Gastrocnemius medialis (tissue), 4 donors: ENCODE measurements around the gene KLHL29. TPM values are rescaled to one million over a fixed set of nuclear protein-coding genes. Genes with fewer than 3 reads are reported as not detected.

Source experiments
- ATAC-seq, 2 donors: fragments of 150-250 bp; one replicate each; pipeline ENCODE4 v1.9.1; 2016
- DNase-seq, 2 donors: peaks; one replicate each; pipeline ENCODE4 v3.0.0-alpha.2; 2019
- H3K27ac ChIP-seq, 4 donors: fragments of 200-600 bp; sonication (generic); 1 replicate in 1 of 4; 2 replicates in 3 of 4; pipeline ENCODE4 v1.5.1; 2016 to 2018; ENCODE audit warnings: mild to moderate bottlenecking in 2 of 4, moderate library complexity in 1 of 4
- H3K27me3 ChIP-seq, 3 donors: fragments of 200-600 bp; sonication (generic) in 2 of 3; 1 replicate in 1 of 3; 2 replicates in 2 of 3; pipeline versions ENCODE4 v1.5.1 to v1.6.0; 2016 to 2019; ENCODE audit warnings: mild to moderate bottlenecking in 1 of 3, moderate library complexity in 1 of 3
- H3K36me3 ChIP-seq, 2 donors: fragments of 200-600 bp; sonication (generic) in 1 of 2; one replicate each; pipeline ENCODE4 v1.5.1; 2017 to 2018
- H3K4me1 ChIP-seq, 2 donors: fragments of 200-600 bp; sonication (generic) in 1 of 2; one replicate each; pipeline ENCODE4 v1.5.1; 2016 to 2017; ENCODE audit warnings: mild to moderate bottlenecking in 2 of 2
- H3K4me3 ChIP-seq, 4 donors: fragments of 200-600 bp; sonication (generic) in 3 of 4; 1 replicate in 1 of 4; 2 replicates in 3 of 4; pipeline ENCODE4 v1.5.1; 2016 to 2019; ENCODE audit warnings: mild to moderate bottlenecking in 2 of 4
- H3K9me3 ChIP-seq, 3 donors: fragments of 200-600 bp; sonication (generic) in 2 of 3; 1 replicate in 1 of 3; 2 replicates in 2 of 3; pipeline ENCODE4 v1.5.1; 2016 to 2019
- POLR2A ChIP-seq, 2 donors: fragments of 450-650 bp; IDR thresholded peaks; one replicate each; pipeline ENCODE4 v1.6.1; 2017; ENCODE audit warnings: antibody characterized with exemption in 2 of 2, mild to moderate bottlenecking in 2 of 2, moderate library complexity in 2 of 2
- in situ Hi-C, 4 donors: fragments of 200-750 bp; cut with MboI; loops; one replicate each; pipeline versions ENCODE4 v1.15.0 to v1.8.0; 2017; ENCODE audit warnings: low sequenced_read_pairs in 4 of 4
- intact Hi-C: fragments of 100-400 bp; cut with DNase I; formaldehyde crosslinking; loops from one replicate; pipeline ENCODE4 v1.15.1; 2023; ENCODE audit warnings: low total_unique reads
- total RNA-seq, 4 donors: library from RNA; depleted of rRNA; stranded (reverse); fragments of >200 nt; gene quantifications; one replicate each; pipeline versions ENCODE4 v1.1.0 to v1.2.3, GENCODE V29; 2016
- TF ChIP-seq, protein P1 (sequence below), 5 experiments: fragments of 450-650 bp in 3 of 5; fragments of 200-600 bp in 2 of 5; sonication (generic) in 2 of 5; IDR thresholded peaks in 4 of 5; conservative IDR thresholded peaks in 1 of 5; 1 replicate in 4 of 5; 2 replicates in 1 of 5; pipeline ENCODE4 v1.5.1; 2016 to 2019; ENCODE audit warnings: antibody characterized with exemption in 5 of 5, mild to moderate bottlenecking in 3 of 5, moderate library complexity in 3 of 5

Gene KLHL29
- total RNA-seq, 4 donors from 2014 or later, result 4.3 to 24.9 (median 8.7) TPM

DNA sequence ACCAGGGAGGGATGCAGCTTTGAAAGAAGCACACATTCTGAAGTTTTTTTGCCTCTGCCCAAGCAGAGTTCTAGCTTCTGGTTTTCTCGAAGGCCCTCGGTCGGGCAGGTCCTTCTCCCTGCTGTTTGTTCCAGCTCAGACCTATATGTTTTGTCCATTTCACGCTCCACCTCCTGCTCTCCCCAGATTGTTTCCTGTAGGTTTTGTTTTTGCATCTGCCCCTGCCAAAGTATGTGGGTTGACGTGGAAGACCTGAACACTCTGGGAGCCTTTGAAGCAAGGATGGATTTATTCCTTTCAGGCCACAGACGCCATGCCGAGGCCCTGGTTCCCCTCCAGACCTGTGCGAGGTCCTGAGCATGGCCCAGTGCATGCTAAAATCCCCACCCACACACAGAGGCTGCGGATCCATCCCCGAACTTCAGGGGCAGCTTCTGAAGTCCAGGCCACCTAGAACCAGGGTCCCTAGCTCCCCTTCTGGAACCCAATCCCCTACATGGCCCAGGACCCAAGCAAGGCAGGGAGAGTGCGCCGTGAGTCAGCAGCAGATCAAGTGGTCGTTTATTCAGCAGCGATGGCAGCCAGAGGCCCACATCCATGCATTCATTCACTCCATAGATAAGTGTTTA lies 205.4 kb downstream of the KLHL29 start:
- DNase-seq (no peak), ATAC-seq (no peak)
- Histone ChIP-seq H3K36me3 (no peaks in the 10 kb centered on the region), H3K9me3 (no peaks in the 10 kb centered on the region), H3K4me1 (peaks cover 44 to 91% of the 10 kb centered on the region in 2 donors), H3K27ac (peak overlapping the region; percentile 83 to 93 (median 88)), H3K27me3 (no peaks in the 10 kb centered on the region), H3K4me3 (no peak overlapping the region)
- TF ChIP-seq POLR2A (IDR thresholded peaks at IDR 0.05), result no peak
- TF ChIP-seq, protein P1, sequence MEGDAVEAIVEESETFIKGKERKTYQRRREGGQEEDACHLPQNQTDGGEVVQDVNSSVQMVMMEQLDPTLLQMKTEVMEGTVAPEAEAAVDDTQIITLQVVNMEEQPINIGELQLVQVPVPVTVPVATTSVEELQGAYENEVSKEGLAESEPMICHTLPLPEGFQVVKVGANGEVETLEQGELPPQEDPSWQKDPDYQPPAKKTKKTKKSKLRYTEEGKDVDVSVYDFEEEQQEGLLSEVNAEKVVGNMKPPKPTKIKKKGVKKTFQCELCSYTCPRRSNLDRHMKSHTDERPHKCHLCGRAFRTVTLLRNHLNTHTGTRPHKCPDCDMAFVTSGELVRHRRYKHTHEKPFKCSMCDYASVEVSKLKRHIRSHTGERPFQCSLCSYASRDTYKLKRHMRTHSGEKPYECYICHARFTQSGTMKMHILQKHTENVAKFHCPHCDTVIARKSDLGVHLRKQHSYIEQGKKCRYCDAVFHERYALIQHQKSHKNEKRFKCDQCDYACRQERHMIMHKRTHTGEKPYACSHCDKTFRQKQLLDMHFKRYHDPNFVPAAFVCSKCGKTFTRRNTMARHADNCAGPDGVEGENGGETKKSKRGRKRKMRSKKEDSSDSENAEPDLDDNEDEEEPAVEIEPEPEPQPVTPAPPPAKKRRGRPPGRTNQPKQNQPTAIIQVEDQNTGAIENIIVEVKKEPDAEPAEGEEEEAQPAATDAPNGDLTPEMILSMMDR (IDR thresholded peaks at IDR 0.05 in 4 of 5, conservative IDR thresholded peaks at IDR 0.05 in 1 of 5), result no peak
- in situ Hi-C loops (no loop called here), intact Hi-C loops (no loop called here)

DNA sequence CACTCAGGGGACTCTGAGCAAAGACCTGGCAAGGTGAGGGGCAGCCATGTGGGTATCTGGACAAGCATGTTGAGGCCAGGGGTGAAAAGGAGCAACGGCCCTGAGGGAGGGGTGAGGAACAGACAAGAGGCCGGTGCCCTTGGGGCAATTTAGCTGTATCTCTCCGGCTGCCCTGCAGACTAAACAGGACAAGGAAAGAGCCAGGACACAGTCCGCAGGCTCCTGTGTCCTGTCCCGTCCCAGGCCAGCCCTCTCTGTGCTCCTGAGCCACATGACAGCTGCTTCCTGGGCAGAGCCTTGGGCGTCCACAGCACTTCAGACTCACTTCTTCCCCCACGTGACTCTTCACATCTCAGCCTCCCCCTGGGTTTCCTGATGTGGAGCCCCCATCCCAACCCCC lies 206.1 kb downstream of the KLHL29 start:
- intact Hi-C loops (no loop called here), in situ Hi-C loops (no loop called here)
- H3K27me3 ChIP-seq, result no peaks in the 10 kb centered on the region
- TF ChIP-seq, protein P1 (IDR thresholded peaks at IDR 0.05 in 4 of 5, conservative IDR thresholded peaks at IDR 0.05 in 1 of 5), result no peak
- TF ChIP-seq POLR2A (IDR thresholded peaks at IDR 0.05), result no peak
- no peak for ATAC-seq
- no peaks in the 10 kb centered on the region for H3K36me3 ChIP-seq
- DNase-seq, result no peak
- H3K27ac ChIP-seq, result peak overlapping the region; percentile 83 to 93 (median 88)
- H3K4me1 ChIP-seq, result peaks cover 51 to 91% of the 10 kb centered on the region in 2 donors
- H3K9me3 ChIP-seq, result no peaks in the 10 kb centered on the region
- no peak overlapping the region for H3K4me3 ChIP-seq

DNA sequence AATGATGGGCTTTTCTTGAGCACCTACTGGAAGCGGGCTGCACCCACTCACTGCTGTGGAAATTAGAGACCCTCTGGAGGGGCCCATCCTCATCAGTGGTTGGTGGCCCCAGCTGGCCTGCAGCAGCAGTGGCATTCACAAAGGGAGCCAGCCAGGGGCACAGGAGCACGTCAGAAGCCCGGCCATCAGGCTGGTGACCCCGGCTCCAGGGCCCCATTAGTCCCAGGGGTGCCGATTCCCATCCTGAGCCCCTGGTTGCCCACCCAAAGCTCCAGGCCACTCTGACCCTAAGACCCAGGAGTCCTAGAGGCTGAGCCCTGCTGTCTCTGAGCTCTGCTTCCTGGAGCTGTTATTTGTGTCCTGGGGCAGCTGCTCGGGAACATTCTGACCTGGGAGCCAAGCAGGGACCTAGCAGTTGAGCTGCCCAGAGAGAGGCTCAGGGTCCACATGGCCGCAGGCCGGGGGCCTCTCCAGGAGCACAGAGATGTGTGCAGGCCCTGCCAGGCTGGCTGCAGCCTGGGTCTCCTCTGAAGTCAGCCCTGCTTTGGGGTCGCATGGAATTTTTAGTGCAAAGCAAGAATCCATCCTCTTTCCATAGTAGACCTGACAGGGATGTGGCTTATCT lies 207.2 kb downstream of the KLHL29 start:
- in situ Hi-C loops, result no loop called here
- TF ChIP-seq, protein P1 (IDR thresholded peaks at IDR 0.05 in 4 of 5, conservative IDR thresholded peaks at IDR 0.05 in 1 of 5), result no peak
- TF ChIP-seq POLR2A (IDR thresholded peaks at IDR 0.05), result no peak
- no peak for ATAC-seq
- no peaks in the 10 kb centered on the region for H3K27me3 ChIP-seq
- no peaks in the 10 kb centered on the region for H3K36me3 ChIP-seq
- H3K27ac ChIP-seq, result peak overlapping the region in 3 of 4 donors; percentile 85 to 93 (median 91)
- peaks cover 59 to 96% of the 10 kb centered on the region in 2 donors for H3K4me1 ChIP-seq
- no peaks in the 10 kb centered on the region for H3K9me3 ChIP-seq
- no peak for DNase-seq
- intact Hi-C loops, result no loop called here
- no peak overlapping the region for H3K4me3 ChIP-seq

DNA sequence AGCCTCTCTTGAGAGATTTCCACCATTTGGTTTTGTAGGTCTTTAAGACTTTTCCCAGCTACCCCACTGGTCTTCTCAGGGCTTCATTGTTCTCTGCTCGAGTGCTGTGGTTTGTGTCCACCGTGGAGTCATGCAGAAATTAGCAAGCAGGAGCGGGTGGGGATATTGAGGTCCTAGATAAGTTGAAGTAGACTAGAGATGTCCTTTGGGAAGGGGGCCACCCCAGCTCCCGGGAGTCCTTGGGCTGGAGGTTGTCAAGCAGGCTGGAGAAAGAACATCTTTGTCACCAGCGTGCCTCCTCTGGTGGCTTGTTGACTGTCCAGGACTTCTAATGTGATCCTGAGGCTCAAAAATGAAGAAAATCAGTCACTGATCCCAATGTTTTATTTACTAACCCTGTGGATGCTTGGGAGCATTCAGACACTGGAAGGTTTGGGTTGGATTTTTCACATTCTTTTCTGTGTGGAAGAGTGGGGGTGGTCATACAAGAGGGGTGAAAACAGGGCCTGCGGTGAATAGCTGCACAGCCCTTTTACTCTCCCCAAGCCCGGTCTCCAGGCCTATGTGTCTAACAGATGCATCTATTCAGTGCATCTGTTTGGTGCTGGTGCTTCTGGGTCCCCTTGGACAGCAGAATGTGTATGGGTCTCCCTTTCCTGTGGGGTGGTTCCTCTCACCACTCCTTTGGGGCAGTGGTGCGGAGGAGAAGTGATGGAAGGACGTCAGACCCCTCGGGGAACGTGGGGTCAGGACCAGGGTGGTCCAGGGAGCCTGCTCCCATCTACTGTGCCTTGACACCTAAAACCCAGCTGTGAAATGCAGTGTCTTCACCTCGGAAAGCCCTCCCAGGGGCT lies 208.1 kb downstream of the KLHL29 start:
- TF ChIP-seq POLR2A (IDR thresholded peaks at IDR 0.05), result no peak
- ATAC-seq (no peak), DNase-seq (no peak)
- in situ Hi-C loops, result no loop called here
- H3K27me3 ChIP-seq, result no peaks in the 10 kb centered on the region
- H3K4me3 ChIP-seq, result no peak overlapping the region
- H3K4me1 ChIP-seq, result peaks cover 62 to 95% of the 10 kb centered on the region in 2 donors
- H3K27ac ChIP-seq, result peak overlapping the region; percentile 83 to 93 (median 88)
- H3K9me3 ChIP-seq, result no peaks in the 10 kb centered on the region
- no peaks in the 10 kb centered on the region for H3K36me3 ChIP-seq
- intact Hi-C loops, result no loop called here
